ENCODE measurements around the gene CDK14. TPM values are rescaled to one million over a fixed set of nuclear protein-coding genes. Genes with fewer than 3 reads are reported as not detected.
A peak's percentile ranks its signal among the peaks of the same experiment; 100 is the strongest.

CDK14 gene
- polyA plus RNA-seq, 3 donors, result 1.7 to 2.5 (median 2.1) TPM

GRCh38 chr7:91157579-91158320 lies 561.6 kb downstream of the CDK14 start:
- 75% methylated on average over 4 of the region's 6 CpGs for WGBS (ENCODE audit: insufficient coverage)
- peaks cover 0 to 2% of the 10 kb centered on the region in 2 donors for H3K36me3 Mint-ChIP-seq
- H3K9me3 ChIP-seq (replicated peaks in 1 of 2; ENCODE audit: control insufficient read depth in 1 of 2, insufficient read depth in 1 of 2, low read length in 2 of 2), result no peaks in the 10 kb centered on the region
- peaks cover 0 to 1% (median 1%) of the 10 kb centered on the region in 3 donors for H3K27me3 Mint-ChIP-seq (ENCODE audit: low read depth in 3 of 3)
- no peaks in the 10 kb centered on the region for H3K79me2 ChIP-seq (ENCODE audit: insufficient read depth, low read length)
- no peaks in the 10 kb centered on the region for H4K20me1 ChIP-seq (ENCODE audit: insufficient read depth, low read length)
- no peak overlapping the region for H3K27ac ChIP-seq (ENCODE audit: low read depth in 1 of 2, low read length in 2 of 2)
- no peaks in the 10 kb centered on the region for H3K27me3 ChIP-seq (ENCODE audit: control insufficient read depth in 2 of 2, insufficient read depth in 2 of 2, low read length in 2 of 2)
- H3K27ac Mint-ChIP-seq, result no peak overlapping the region
- TF ChIP-seq CTCF (IDR thresholded peaks at IDR 0.05), result no peak
- no peak overlapping the region for H3K4me2 ChIP-seq (replicated peaks; ENCODE audit: extremely low read depth, low read length, poor library complexity, severe bottlenecking)
- H3K4me1 Mint-ChIP-seq, result peaks cover 6% of the 10 kb centered on the region
- no peak overlapping the region for H2AFZ ChIP-seq (ENCODE audit: insufficient read depth, low read depth, low read length, poor library complexity, severe bottlenecking)
- peaks cover 0 to 4% (median 1%) of the 10 kb centered on the region in 7 donors for H3K9me3 Mint-ChIP-seq
- no peak overlapping the region for H3K9ac ChIP-seq (ENCODE audit: insufficient read depth, low read length, poor library complexity, severe bottlenecking)
- no peak overlapping the region for H3K4me3 ChIP-seq (replicated peaks in 1 of 3; ENCODE audit: low read depth in 2 of 3, low read length in 3 of 3)
- H3K4me1 ChIP-seq (ENCODE audit: control insufficient read depth in 1 of 2, insufficient read depth in 2 of 2, low read length in 2 of 2), result peaks cover 3 to 4% of the 10 kb centered on the region in 2 donors
- H3K36me3 ChIP-seq (replicated peaks in 1 of 2; ENCODE audit: control insufficient read depth in 1 of 2, insufficient read depth in 2 of 2, low read length in 2 of 2), result no peaks in the 10 kb centered on the region
- DNase-seq, result no peak
- no peak overlapping the region for H3K4me3 Mint-ChIP-seq
- intact Hi-C loops (cut with micrococcal nuclease), result no loop called here

GRCh38 chr7:91162436-91162835 lies 566.3 kb downstream of the CDK14 start:
- H3K36me3 ChIP-seq (replicated peaks in 1 of 2; ENCODE audit: control insufficient read depth in 1 of 2, insufficient read depth in 2 of 2, low read length in 2 of 2), result no peaks in the 10 kb centered on the region
- intact Hi-C loops (cut with micrococcal nuclease), result no loop called here
- H3K4me2 ChIP-seq (replicated peaks; ENCODE audit: extremely low read depth, low read length, poor library complexity, severe bottlenecking), result no peak overlapping the region
- no peak overlapping the region for H3K27ac ChIP-seq (ENCODE audit: low read depth in 1 of 2, low read length in 2 of 2)
- DNase-seq, result peak; percentile 12 to 20 (median 16)
- H3K9me3 ChIP-seq (replicated peaks in 1 of 2; ENCODE audit: control insufficient read depth in 1 of 2, insufficient read depth in 1 of 2, low read length in 2 of 2), result no peaks in the 10 kb centered on the region
- peaks cover 0 to 2% (median 0%) of the 10 kb centered on the region in 7 donors for H3K9me3 Mint-ChIP-seq
- peak overlapping the region in 3 of 7 donors; percentile 51 to 91 (median 55) for H3K27ac Mint-ChIP-seq
- H3K4me3 ChIP-seq (replicated peaks in 1 of 3; ENCODE audit: low read depth in 2 of 3, low read length in 3 of 3), result no peak overlapping the region
- H3K4me1 Mint-ChIP-seq, result peaks cover 35% of the 10 kb centered on the region
- no peaks in the 10 kb centered on the region for H4K20me1 ChIP-seq (ENCODE audit: insufficient read depth, low read length)
- no peaks in the 10 kb centered on the region for H3K36me3 Mint-ChIP-seq
- TF ChIP-seq CTCF (IDR thresholded peaks at IDR 0.05), result no peak
- no peaks in the 10 kb centered on the region for H3K27me3 ChIP-seq (ENCODE audit: control insufficient read depth in 2 of 2, insufficient read depth in 2 of 2, low read length in 2 of 2)
- WGBS (ENCODE audit: insufficient coverage), result 63% methylated on average over 1 of the region's 6 CpGs
- no peak overlapping the region for H3K9ac ChIP-seq (ENCODE audit: insufficient read depth, low read length, poor library complexity, severe bottlenecking)
- no peak overlapping the region for H3K4me3 Mint-ChIP-seq
- no peaks in the 10 kb centered on the region for H3K79me2 ChIP-seq (ENCODE audit: insufficient read depth, low read length)
- no peak overlapping the region for H2AFZ ChIP-seq (ENCODE audit: insufficient read depth, low read depth, low read length, poor library complexity, severe bottlenecking)
- peaks cover 23 to 25% of the 10 kb centered on the region in 2 donors for H3K4me1 ChIP-seq (ENCODE audit: control insufficient read depth in 1 of 2, insufficient read depth in 2 of 2, low read length in 2 of 2)
- peaks cover 0 to 1% (median 0%) of the 10 kb centered on the region in 3 donors for H3K27me3 Mint-ChIP-seq (ENCODE audit: low read depth in 3 of 3)
